ENCODE measurements around the gene RAB11A. TPM values are rescaled to one million over a fixed set of nuclear protein-coding genes. Genes with fewer than 3 reads are reported as not detected.

RAB11A gene
- polyA plus RNA-seq, 1 of the 3 experiments (the other 2 are of a cell fraction), result 352 TPM

- peaks cover 0 to 4% of the 10 kb centered on the region in 2 experiments; a peak in 1 of 4 replicates for H3K4me1 ChIP-seq (ENCODE audit: control insufficient read depth in 1 of 2, insufficient read depth in 2 of 2, low read depth in 1 of 2, low read length in 1 of 2)
- H3K9me2 ChIP-seq, result no peaks in the 10 kb centered on the region
- no peaks in the 10 kb centered on the region for H3K79me2 ChIP-seq (ENCODE audit: insufficient read depth)
- TF ChIP-seq RCOR1 (IDR thresholded peaks at IDR 0.05; ENCODE audit: low read length) (no peak), NFIC (IDR thresholded peaks at IDR 0.05; ENCODE audit: borderline replicate concordance) (no peak), POLR2AphosphoS5 (IDR thresholded peaks at IDR 0.05; ENCODE audit: low read depth, low read length) (no peak), ZBTB33 (IDR thresholded peaks at IDR 0.05; ENCODE audit: borderline replicate concordance, low read depth) (no peak), TEAD4 (IDR thresholded peaks at IDR 0.05; ENCODE audit: borderline replicate concordance, insufficient read depth) (no peak), EP300 (IDR thresholded peaks at IDR 0.05; ENCODE audit: borderline replicate concordance in 1 of 2, low read depth in 1 of 2, low read length in 1 of 2) (no peak), USF2 (IDR thresholded peaks at IDR 0.05; ENCODE audit: borderline replicate concordance, low read depth, low read length) (no peak), RXRA (IDR thresholded peaks at IDR 0.05; ENCODE audit: borderline replicate concordance, low read depth) (no peak), CHD2 (IDR thresholded peaks at IDR 0.05; ENCODE audit: low read length, partially characterized antibody) (no peak), FOXJ3 (CRISPR knock-in tag; IDR thresholded peaks at IDR 0.05) (no peak), ELF1 (IDR thresholded peaks at IDR 0.05) (no peak), MXI1 (IDR thresholded peaks at IDR 0.05; ENCODE audit: low read depth, low read length) (no peak), TAF1 (IDR thresholded peaks at IDR 0.05; ENCODE audit: borderline replicate concordance, low read depth, low read length) (no peak), GATA2 (CRISPR knock-in tag; IDR thresholded peaks at IDR 0.05) (no peak)
- DNase-seq, result no peak
- H3K4me3 ChIP-seq (ENCODE audit: low read depth in 2 of 2, low read length in 1 of 2), result no peak overlapping the region
- no peaks in the 10 kb centered on the region for H3F3A ChIP-seq (replicated peaks; ENCODE audit: insufficient read depth)
- no peaks in the 10 kb centered on the region for H3K9me3 ChIP-seq
- H4K20me1 ChIP-seq (ENCODE audit: insufficient read depth), result no peaks in the 10 kb centered on the region
- H3K9ac ChIP-seq, result no peak overlapping the region
- H3K4me2 ChIP-seq, result no peak overlapping the region
- 92% methylated on average over 1 of the region's 1 CpG for WGBS (ENCODE audit: low lambda C conversion rate)
- ChIA-PET POLR2A (no interaction called here), CTCF (interaction anchor here (0.9 to 4.1 kb wide), 3 partner anchors 11 to 54 kb away, joined by 3 to 23 read pairs (median 4); no protein-coding TSS in a partner anchor)
- no peak overlapping the region for H2AFZ ChIP-seq (ENCODE audit: low read depth)
- H3K27me3 ChIP-seq (ENCODE audit: insufficient read depth), result no peaks in the 10 kb centered on the region
- H3K27ac ChIP-seq (ENCODE audit: low read depth in 2 of 2, low read length in 1 of 2), result no peak overlapping the region
- H3K36me3 ChIP-seq (replicated peaks in 1 of 2; ENCODE audit: control insufficient read depth in 1 of 2, insufficient read depth in 2 of 2, low read length in 1 of 2), result no peaks in the 10 kb centered on the region
Measured at GRCh38 chr15:65926899-65927298, 57.6 kb downstream of the RAB11A start.

- H3K27ac ChIP-seq (ENCODE audit: low read depth in 2 of 2, low read length in 1 of 2), result no peak overlapping the region
- no peaks in the 10 kb centered on the region for H3K9me3 ChIP-seq
- no peak for DNase-seq
- no peak overlapping the region for H3K4me3 ChIP-seq (ENCODE audit: low read depth in 2 of 2, low read length in 1 of 2)
- no peak overlapping the region for H2AFZ ChIP-seq (ENCODE audit: low read depth)
- H3K36me3 ChIP-seq (replicated peaks in 1 of 2; ENCODE audit: control insufficient read depth in 1 of 2, insufficient read depth in 2 of 2, low read length in 1 of 2), result no peaks in the 10 kb centered on the region
- ChIA-PET CTCF (interaction anchor here (0.9 to 4.1 kb wide), 3 partner anchors 11 to 54 kb away, joined by 3 to 23 read pairs (median 4); no protein-coding TSS in a partner anchor), POLR2A (interaction anchor here (0.6 kb wide), 1 partner anchor 9 kb away, joined by 3 read pairs; no protein-coding TSS in a partner anchor)
- H3F3A ChIP-seq (replicated peaks; ENCODE audit: insufficient read depth), result no peaks in the 10 kb centered on the region
- no peaks in the 10 kb centered on the region for H3K9me2 ChIP-seq
- H3K4me1 ChIP-seq (ENCODE audit: control insufficient read depth in 1 of 2, insufficient read depth in 2 of 2, low read depth in 1 of 2, low read length in 1 of 2), result no peaks in the 10 kb centered on the region; a peak in 1 of 4 replicates
- H4K20me1 ChIP-seq (ENCODE audit: insufficient read depth), result no peaks in the 10 kb centered on the region
- WGBS (ENCODE audit: low lambda C conversion rate), result 51% methylated on average over 2 of the region's 2 CpGs
- no peaks in the 10 kb centered on the region for H3K79me2 ChIP-seq (ENCODE audit: insufficient read depth)
- TF ChIP-seq TEAD4 (IDR thresholded peaks at IDR 0.05; ENCODE audit: borderline replicate concordance, insufficient read depth) (no peak), CTCF (IDR thresholded peaks at IDR 0.05) (peak; percentile 27; the same call in 1 of the 2 replicates)
- no peak overlapping the region for H3K9ac ChIP-seq
- no peak overlapping the region for H3K4me2 ChIP-seq
- H3K27me3 ChIP-seq (ENCODE audit: insufficient read depth), result no peaks in the 10 kb centered on the region
Measured at GRCh38 chr15:65927545-65927944, 58.3 kb downstream of the RAB11A start.
